Left ventricle myocardium inferior (tissue), 1 donor: ENCODE results near the gene DNAJC6. TPM values are rescaled to one million over a fixed set of nuclear protein-coding genes. Genes with fewer than 3 reads are reported as not detected.

Experiments used
- DNase-seq: peaks from one replicate; pipeline ENCODE4 v3.0.0-alpha.2; 2020
- H3K27ac ChIP-seq: fragments of 200-600 bp; replicated peaks from 2 replicates; pipeline ENCODE4 v1.8.0; 2021
- H3K27me3 ChIP-seq: fragments of 200-600 bp; 2 replicates; pipeline ENCODE4 v1.8.0; 2021; ENCODE audit warnings: low read depth
- H3K36me3 ChIP-seq: fragments of 200-600 bp; 2 replicates; pipeline ENCODE4 v1.8.0; 2021
- H3K4me1 ChIP-seq: fragments of 200-600 bp; 2 replicates; pipeline ENCODE4 v1.8.0; 2021
- H3K4me3 ChIP-seq: fragments of 200-600 bp; 2 replicates; pipeline ENCODE4 v1.8.0; 2021; ENCODE audit warnings: mild to moderate bottlenecking, moderate library complexity
- H3K9me3 ChIP-seq: fragments of 200-600 bp; replicated peaks from 2 replicates; pipeline ENCODE4 v1.8.0; 2021
- CTCF ChIP-seq: fragments of 200-600 bp; IDR thresholded peaks from 2 replicates; pipeline ENCODE4 v1.8.0; 2021; ENCODE audit warnings: antibody characterized with exemption, mild to moderate bottlenecking, borderline replicate concordance
- intact Hi-C: fragments of 100-400 bp; cut with micrococcal nuclease; formaldehyde crosslinking; loops from one replicate; pipeline ENCODE4 v1.11.0; 2022
- total RNA-seq: library from RNA; stranded (reverse); fragmentation: NEBNext Ultra II Directional; extraction: Animal tissue kit (Norgen Biotek cat#: 25700); gene quantifications from one replicate; pipeline ENCODE4 v1.2.1, GENCODE V29; 2021
- donor health status: DM: no; HTN: yes; CAD: no; lungs with severe emphysema.

DNAJC6 gene
- total RNA-seq, 1 donor from 2014 or later, result 4.7 TPM

GRCh38 chr1:65388908-65389695, 79.8 kb downstream of the DNAJC6 start:
- intact Hi-C loops, result no loop called here

GRCh38 chr1:65392497-65392896, 83.2 kb downstream of the DNAJC6 start:
- Histone ChIP-seq H3K4me3 (no peak overlapping the region), H3K27ac (no peak overlapping the region), H3K4me1 (no peaks in the 10 kb centered on the region), H3K36me3 (peaks cover 8% of the 10 kb centered on the region), H3K27me3 (no peaks in the 10 kb centered on the region), H3K9me3 (no peaks in the 10 kb centered on the region)
- intact Hi-C loops, result no loop called here
- TF ChIP-seq CTCF, result no peak
- DNase-seq, result no peak

More at GRCh38 chr1:65388908-65389695, 79.8 kb downstream of the DNAJC6 start:
- peaks cover 8% of the 10 kb centered on the region for H3K36me3 ChIP-seq
- no peak overlapping the region for H3K27ac ChIP-seq
- no peak for DNase-seq
- H3K9me3 ChIP-seq, result no peaks in the 10 kb centered on the region
- TF ChIP-seq CTCF, result no peak
- H3K27me3 ChIP-seq, result no peaks in the 10 kb centered on the region
- no peak overlapping the region for H3K4me3 ChIP-seq
- H3K4me1 ChIP-seq, result no peaks in the 10 kb centered on the region

DNA sequence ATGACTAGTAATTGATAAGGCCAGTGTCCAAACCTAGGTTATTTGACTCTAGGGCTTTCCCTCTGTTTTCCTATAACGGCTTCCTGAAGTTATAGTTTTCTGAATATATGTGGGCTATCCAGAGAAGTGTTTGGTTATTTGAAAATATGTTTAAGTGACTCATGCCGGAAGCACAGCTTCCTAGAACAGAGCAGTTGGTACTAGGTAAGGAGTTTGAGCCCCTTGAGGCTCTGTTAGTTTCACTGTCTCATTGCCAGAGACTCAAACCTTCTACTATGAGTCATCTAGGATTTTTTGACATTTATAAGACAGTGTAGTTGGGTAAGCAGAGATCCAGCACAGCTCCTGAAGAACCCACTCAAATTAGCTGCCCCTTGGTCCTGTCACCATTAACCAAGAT, 84.0 kb downstream of the DNAJC6 start:
- H3K27me3 ChIP-seq, result no peaks in the 10 kb centered on the region
- H3K36me3 ChIP-seq, result peaks cover 4% of the 10 kb centered on the region
- no peak for DNase-seq
- no peak overlapping the region for H3K27ac ChIP-seq
- H3K4me1 ChIP-seq, result no peaks in the 10 kb centered on the region
- no peak overlapping the region for H3K4me3 ChIP-seq
- intact Hi-C loops, result no loop called here
- no peaks in the 10 kb centered on the region for H3K9me3 ChIP-seq
- TF ChIP-seq CTCF, result no peak

- no peak for TF ChIP-seq CTCF
- intact Hi-C loops, result no loop called here
- no peaks in the 10 kb centered on the region for H3K4me1 ChIP-seq
- H3K36me3 ChIP-seq, result no peaks in the 10 kb centered on the region
- H3K4me3 ChIP-seq, result no peak overlapping the region
- H3K27me3 ChIP-seq, result no peaks in the 10 kb centered on the region
- H3K9me3 ChIP-seq, result no peaks in the 10 kb centered on the region
- no peak overlapping the region for H3K27ac ChIP-seq
- no peak for DNase-seq
Measured at GRCh38 chr1:65393928-65394327, 84.6 kb downstream of the DNAJC6 start.

DNA sequence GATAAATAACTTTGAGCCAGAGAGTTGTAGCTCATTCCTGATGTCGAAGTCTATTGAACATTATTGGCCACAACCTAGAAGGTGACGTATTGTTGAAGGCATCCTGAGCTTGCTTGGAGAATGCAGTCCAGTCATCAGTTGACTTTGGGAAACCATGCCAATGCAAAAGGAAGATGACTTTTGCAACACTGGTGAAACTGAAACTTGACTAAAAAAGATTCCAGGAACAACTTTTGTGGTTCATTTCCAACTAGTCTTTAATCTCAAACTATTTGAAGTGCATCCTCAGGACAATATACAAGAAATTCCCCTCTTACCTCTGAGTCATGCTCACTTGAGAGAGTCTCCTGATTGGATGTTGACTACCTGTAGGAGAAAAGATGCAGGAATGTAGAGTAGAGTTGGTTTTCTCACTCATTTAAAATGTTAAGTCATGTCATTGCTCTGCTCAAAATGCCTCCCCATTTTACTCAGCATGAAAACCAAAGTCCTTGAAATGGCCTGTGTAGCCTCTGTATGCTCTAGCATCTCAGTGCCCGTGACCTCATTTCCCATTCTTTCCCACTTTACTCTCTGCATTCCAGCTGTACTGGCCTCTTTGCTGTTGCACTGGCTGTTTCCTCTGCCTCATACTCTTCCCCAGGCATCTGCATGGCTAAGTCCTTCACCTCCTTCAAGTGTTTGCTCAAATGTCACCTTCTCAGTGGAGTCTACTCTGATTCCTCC, 86.7 kb downstream of the DNAJC6 start:
- H3K27me3 ChIP-seq, result no peaks in the 10 kb centered on the region
- no peak overlapping the region for H3K4me3 ChIP-seq
- no peaks in the 10 kb centered on the region for H3K9me3 ChIP-seq
- H3K4me1 ChIP-seq, result no peaks in the 10 kb centered on the region
- intact Hi-C loops, result no loop called here
- no peaks in the 10 kb centered on the region for H3K36me3 ChIP-seq
- no peak for DNase-seq
- no peak for TF ChIP-seq CTCF
- H3K27ac ChIP-seq, result no peak overlapping the region
